Tibial nerve (tissue), 4 donors: ENCODE measurements around the gene SLC26A11. TPM values are rescaled to one million over a fixed set of nuclear protein-coding genes. Genes with fewer than 3 reads are reported as not detected.

Experiments used
- DNase-seq, 2 donors: peaks; one replicate each; pipeline ENCODE4 v3.0.0-alpha.2; 2019; ENCODE audit warnings: low spot score in 2 of 2
- H3K27ac ChIP-seq, 4 donors: fragments of 200-600 bp; sonication (generic) in 3 of 4; one replicate each; pipeline ENCODE4 v1.5.1; 2017 to 2019; ENCODE audit warnings: mild to moderate bottlenecking in 1 of 4
- H3K27me3 ChIP-seq, 2 donors: fragments of 200-600 bp; sonication (generic) in 1 of 2; one replicate each; pipeline versions ENCODE4 v1.5.1 to v1.6.0; 2017 to 2019
- H3K36me3 ChIP-seq, 3 donors: fragments of 200-600 bp; sonication (generic); one replicate each; pipeline ENCODE4 v1.5.1; 2018 to 2019
- H3K4me1 ChIP-seq, 4 donors: fragments of 200-600 bp; sonication (generic) in 3 of 4; one replicate each; pipeline ENCODE4 v1.5.1; 2017 to 2019
- H3K4me3 ChIP-seq, 4 donors: fragments of 200-600 bp; sonication (generic) in 3 of 4; one replicate each; pipeline ENCODE4 v1.5.1; 2017 to 2019; ENCODE audit warnings: mild to moderate bottlenecking in 1 of 4, moderate library complexity in 1 of 4
- H3K9me3 ChIP-seq, 4 donors: fragments of 200-600 bp; sonication (generic) in 3 of 4; one replicate each; pipeline ENCODE4 v1.5.1; 2017 to 2019
- CTCF ChIP-seq, 5 experiments: fragments of 200-600 bp in 3 of 5; fragments of 450-650 bp in 2 of 5; sonication (generic) in 3 of 5; IDR thresholded peaks; one replicate each; pipeline ENCODE4 v1.5.1; 2016 to 2019; ENCODE audit warnings: antibody characterized with exemption in 5 of 5, mild to moderate bottlenecking in 3 of 5, moderate library complexity in 2 of 5
- EP300 ChIP-seq, 2 donors: sonication (generic); formaldehyde crosslinking; IDR thresholded peaks; one replicate each; pipeline ENCODE4 v1.6.1; 2017; ENCODE audit warnings: antibody characterized with exemption in 2 of 2, mild to moderate bottlenecking in 1 of 2
- POLR2A ChIP-seq, 2 donors: fragments of 450-650 bp; IDR thresholded peaks; one replicate each; pipeline ENCODE4 v1.6.1; 2017; ENCODE audit warnings: antibody characterized with exemption in 2 of 2, mild to moderate bottlenecking in 2 of 2, moderate library complexity in 2 of 2
- WGBS, 2 donors: methylation state at CpG; one replicate each; pipeline ENCODE4 v1.1.5; 2018; 5-methylcytosine and 5-hydroxymethylcytosine counted together
- total RNA-seq, 4 donors: library from RNA; depleted of rRNA; stranded (reverse); fragments of >200 nt; gene quantifications; one replicate each; pipeline ENCODE4 v1.1.0, GENCODE V29; 2016

The SLC26A11 gene
- total RNA-seq, 4 donors from 2014 or later, result 14.4 to 44.7 (median 21.5) TPM

DNA sequence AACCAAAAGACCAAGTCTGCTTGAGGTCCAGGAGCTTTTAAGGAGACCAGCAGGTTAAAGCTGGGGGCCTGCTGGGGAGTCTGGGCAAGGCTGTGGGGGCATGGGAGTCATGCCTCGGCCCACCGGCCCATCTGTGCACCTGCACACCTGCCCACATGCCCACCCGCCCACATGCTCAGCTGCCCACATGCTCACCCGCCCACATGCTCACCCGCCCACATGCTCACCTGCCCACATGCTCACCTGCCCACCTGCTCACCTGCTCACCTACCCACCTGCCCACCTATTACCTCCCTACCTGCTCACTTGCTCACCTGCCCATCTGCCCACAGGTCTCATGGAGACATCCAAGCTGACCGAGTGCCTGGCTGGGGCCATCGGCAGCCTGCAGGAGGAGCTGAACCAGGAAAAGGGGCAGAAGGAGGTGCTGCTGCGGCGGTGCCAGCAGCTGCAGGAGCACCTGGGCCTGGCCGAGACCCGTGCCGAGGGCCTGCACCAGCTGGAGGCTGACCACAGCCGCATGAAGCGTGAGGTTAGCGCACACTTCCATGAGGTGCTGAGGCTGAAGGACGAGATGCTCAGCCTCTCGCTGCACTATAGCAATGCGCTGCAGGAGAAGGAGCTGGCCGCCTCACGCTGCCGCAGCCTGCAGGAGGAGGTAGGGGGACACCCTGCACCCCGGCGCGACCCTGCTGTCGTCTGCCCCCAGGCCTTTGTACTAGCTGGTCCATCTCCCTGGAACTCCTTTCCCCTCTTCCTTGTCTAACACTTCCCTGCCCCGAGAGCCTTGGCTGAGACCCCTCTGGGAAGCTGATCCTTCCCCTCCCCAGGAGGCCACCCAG is 36.4 kb upstream of the SLC26A11 start:
- Histone ChIP-seq H3K36me3 (no peaks in the 10 kb centered on the region), H3K4me3 (no peak overlapping the region), H3K9me3 (no peaks in the 10 kb centered on the region), H3K4me1 (peaks cover 0 to 16% (median 0%) of the 10 kb centered on the region in 4 donors), H3K27me3 (no peaks in the 10 kb centered on the region), H3K27ac (no peak overlapping the region)
- DNase-seq, result no peak
- no peak for TF ChIP-seq POLR2A (IDR thresholded peaks at IDR 0.05)
- TF ChIP-seq EP300 (IDR thresholded peaks at IDR 0.05), result no peak
- TF ChIP-seq CTCF (IDR thresholded peaks at IDR 0.05), result no peak
- 73 to 78% methylated on average over 26 of the region's 26 CpGs for WGBS, 2 donors

- TF ChIP-seq POLR2A (IDR thresholded peaks at IDR 0.05) (no peak), EP300 (IDR thresholded peaks at IDR 0.05) (no peak), CTCF (IDR thresholded peaks at IDR 0.05) (no peak)
- H3K9me3 ChIP-seq, result no peaks in the 10 kb centered on the region
Measured at GRCh38 chr17:80184423-80184714, 35.9 kb upstream of the SLC26A11 start.

GRCh38 chr17:80185968-80186367 is 34.3 kb upstream of the SLC26A11 start:
- Histone ChIP-seq H3K36me3 (no peaks in the 10 kb centered on the region), H3K27me3 (no peaks in the 10 kb centered on the region), H3K4me3 (no peak overlapping the region), H3K9me3 (no peaks in the 10 kb centered on the region), H3K4me1 (peaks cover 0 to 16% (median 0%) of the 10 kb centered on the region in 4 donors), H3K27ac (no peak overlapping the region)
- WGBS, 2 donors, result 76 to 81% methylated on average over 7 to 9 of the region's 9 CpGs
- no peak for TF ChIP-seq POLR2A (IDR thresholded peaks at IDR 0.05)
- no peak for TF ChIP-seq CTCF (IDR thresholded peaks at IDR 0.05)
- TF ChIP-seq EP300 (IDR thresholded peaks at IDR 0.05), result no peak
- no peak for DNase-seq

More at GRCh38 chr17:80184423-80184714, 35.9 kb upstream of the SLC26A11 start:
- Histone ChIP-seq H3K36me3 (no peaks in the 10 kb centered on the region), H3K27me3 (no peaks in the 10 kb centered on the region), H3K4me3 (no peak overlapping the region), H3K4me1 (peaks cover 0 to 16% (median 0%) of the 10 kb centered on the region in 4 donors), H3K27ac (no peak overlapping the region)
- DNase-seq, result no peak
- 63 to 73% methylated on average over 4 to 9 of the region's 10 CpGs for WGBS, 2 donors

DNA sequence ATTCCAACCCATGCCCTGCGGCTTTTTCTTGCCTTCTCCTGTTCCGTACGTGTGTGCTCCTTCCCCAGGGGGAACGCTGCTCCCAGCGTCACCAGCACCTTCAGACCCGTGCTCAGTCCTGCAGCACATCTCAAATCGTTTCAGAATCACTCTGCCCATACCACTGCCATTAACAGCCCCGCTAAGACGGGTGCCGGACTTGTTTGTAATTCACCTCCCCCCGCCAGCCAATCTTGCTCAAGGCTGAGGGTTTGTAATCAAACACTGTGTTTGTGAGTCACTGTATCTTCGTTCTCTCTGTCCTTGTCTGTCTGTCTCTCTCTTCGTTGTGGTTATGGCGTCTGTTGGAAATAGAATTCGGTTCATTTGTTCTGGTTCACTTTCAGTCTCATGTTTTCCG is 33.1 kb upstream of the SLC26A11 start:
- no peaks in the 10 kb centered on the region for H3K9me3 ChIP-seq
- H3K27ac ChIP-seq, result no peak overlapping the region
- H3K36me3 ChIP-seq, result no peaks in the 10 kb centered on the region
- H3K4me1 ChIP-seq, result peaks cover 0 to 27% (median 4%) of the 10 kb centered on the region in 4 donors
- H3K4me3 ChIP-seq, result peak overlapping the region in 1 of 4 donors; percentile 18
- WGBS, 2 donors, result 83% methylated on average over 16 of the region's 16 CpGs
- no peaks in the 10 kb centered on the region for H3K27me3 ChIP-seq
- peak in 1 of 2 donors; percentile 13 for DNase-seq
- TF ChIP-seq CTCF (IDR thresholded peaks at IDR 0.05) (no peak), EP300 (IDR thresholded peaks at IDR 0.05) (no peak), POLR2A (IDR thresholded peaks at IDR 0.05) (no peak)

DNA sequence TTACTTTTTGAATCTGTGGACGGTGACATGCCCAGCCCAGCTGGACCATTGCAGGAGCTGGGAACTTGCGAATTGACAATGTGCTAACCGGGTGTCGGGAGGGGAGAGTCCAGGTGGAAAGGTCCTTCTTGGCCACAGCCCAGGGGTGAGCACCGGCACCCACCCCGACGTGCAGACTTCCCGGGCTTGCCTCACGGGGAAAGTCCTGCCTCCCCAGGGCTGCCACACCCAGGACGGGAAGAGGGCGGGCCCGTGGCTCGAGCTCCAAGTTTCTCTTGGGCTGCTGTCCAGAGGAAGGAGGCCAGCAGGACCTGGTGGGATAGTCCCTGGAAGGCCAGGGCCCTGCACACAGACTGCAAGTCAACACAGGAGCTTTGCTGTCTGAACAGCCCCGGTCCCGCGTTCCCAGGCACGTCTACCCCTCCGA is 32.7 kb upstream of the SLC26A11 start:
- peak in 1 of 2 donors; percentile 20 for DNase-seq
- TF ChIP-seq CTCF (IDR thresholded peaks at IDR 0.05) (no peak), POLR2A (IDR thresholded peaks at IDR 0.05) (no peak)
- no peak overlapping the region for H3K27ac ChIP-seq
- no peaks in the 10 kb centered on the region for H3K9me3 ChIP-seq
- H3K27me3 ChIP-seq, result no peaks in the 10 kb centered on the region
- 61% methylated on average over 18 of the region's 18 CpGs for WGBS, 2 donors
- H3K36me3 ChIP-seq, result no peaks in the 10 kb centered on the region
- peaks cover 0 to 31% (median 4%) of the 10 kb centered on the region in 4 donors for H3K4me1 ChIP-seq
- H3K4me3 ChIP-seq, result peak overlapping the region in 1 of 4 donors; percentile 18
